CD14-positive monocyte (primary cell): ENCODE measurements around the gene GKN1. TPM values are rescaled to one million over a fixed set of nuclear protein-coding genes. Genes with fewer than 3 reads are reported as not detected.
A peak's percentile ranks its signal among the peaks of the same experiment; 100 is the strongest.

Experiments
- DNase-seq, 3 donors: peaks; one replicate each; pipeline ENCODE4 v3.0.0-alpha.2; 2011 to 2022
- H2AFZ ChIP-seq: 2 replicates; pipeline ENCODE4 v1.6.0; 2012; ENCODE audit warnings: mild to moderate bottlenecking, low read depth, low read length, inconsistent platforms; ENCODE audit not compliant: insufficient read depth, poor library complexity, severe bottlenecking
- H3K27ac ChIP-seq, 2 donors: 1 replicate in 1 of 2; 2 replicates in 1 of 2; pipeline ENCODE4 v1.5.1; 2012 to 2013; ENCODE audit warnings: low read length in 2 of 2, control low read depth in 1 of 2, inconsistent platforms in 1 of 2, low read depth in 1 of 2, mild to moderate bottlenecking in 1 of 2
- H3K27me3 ChIP-seq, 2 donors: one replicate each; pipeline versions ENCODE4 v1.6.0 to v1.6.1; 2011 to 2013; ENCODE audit warnings: low read length in 2 of 2; ENCODE audit not compliant: control insufficient read depth in 2 of 2, insufficient read depth in 2 of 2
- H3K36me3 ChIP-seq, 2 donors: replicated peaks in 1 of 2; 1 replicate in 1 of 2; 2 replicates in 1 of 2; pipeline versions ENCODE4 v1.5.1 to v1.6.1; 2012 to 2013; ENCODE audit warnings: low read length in 2 of 2, control low read depth in 1 of 2, inconsistent platforms in 1 of 2, mild to moderate bottlenecking in 1 of 2; ENCODE audit not compliant: insufficient read depth in 2 of 2, control insufficient read depth in 1 of 2
- H3K4me1 ChIP-seq, 2 donors: 1 replicate in 1 of 2; 2 replicates in 1 of 2; pipeline versions ENCODE4 v1.5.1 to v1.6.1; 2012 to 2013; ENCODE audit warnings: low read length in 2 of 2, control low read depth in 1 of 2, inconsistent platforms in 1 of 2, mild to moderate bottlenecking in 1 of 2, moderate library complexity in 1 of 2; ENCODE audit not compliant: insufficient read depth in 2 of 2, control insufficient read depth in 1 of 2
- H3K4me2 ChIP-seq: replicated peaks from 2 replicates; pipeline ENCODE3; 2012; ENCODE audit warnings: low read length, moderate library complexity, mild to moderate bottlenecking; ENCODE audit not compliant: poor library complexity, severe bottlenecking; ENCODE audit errors: extremely low read depth
- H3K4me3 ChIP-seq, 3 experiments: fragments of 200-600 bp in 1 of 3; sonication (generic) in 1 of 3; replicated peaks in 1 of 3; 1 replicate in 2 of 3; 2 replicates in 1 of 3; pipeline ENCODE4 v1.5.1; 2011 to 2013; ENCODE audit warnings: low read length in 3 of 3, mild to moderate bottlenecking in 3 of 3, control low read depth in 2 of 3, low read depth in 2 of 3, inconsistent platforms in 1 of 3, moderate library complexity in 1 of 3
- H3K79me2 ChIP-seq: 2 replicates; pipeline ENCODE4 v1.6.0; 2012; ENCODE audit warnings: mild to moderate bottlenecking, control low read depth, inconsistent platforms, low read length, moderate library complexity; ENCODE audit not compliant: insufficient read depth
- H3K9ac ChIP-seq: 2 replicates; pipeline ENCODE4 v1.6.0; 2017; ENCODE audit warnings: low read length, mild to moderate bottlenecking; ENCODE audit not compliant: insufficient read depth, poor library complexity, severe bottlenecking
- H3K9me3 ChIP-seq, 2 donors: replicated peaks in 1 of 2; 1 replicate in 1 of 2; 2 replicates in 1 of 2; pipeline versions ENCODE4 v1.5.1 to v1.6.1; 2012 to 2013; ENCODE audit warnings: low read length in 2 of 2, control low read depth in 1 of 2; ENCODE audit not compliant: control insufficient read depth in 1 of 2, insufficient read depth in 1 of 2
- H4K20me1 ChIP-seq: 2 replicates; pipeline ENCODE4 v1.6.0; 2012; ENCODE audit warnings: mild to moderate bottlenecking, low read length, control low read depth, moderate library complexity; ENCODE audit not compliant: insufficient read depth
- H3K27ac Mint-ChIP-seq, 7 donors: one replicate each; pipeline ENCODE4 v1.8.0; 2020; ENCODE audit warnings: mild to moderate bottlenecking in 7 of 7, mixed read lengths in 7 of 7, moderate library complexity in 6 of 7, inconsistent platforms in 2 of 7
- H3K27me3 Mint-ChIP-seq, 3 donors: one replicate each; pipeline ENCODE4 v1.8.0; 2021 to 2022; ENCODE audit warnings: low read depth in 3 of 3, mild to moderate bottlenecking in 3 of 3, mixed read lengths in 3 of 3, moderate library complexity in 3 of 3, inconsistent platforms in 1 of 3
- H3K36me3 Mint-ChIP-seq, 2 donors: one replicate each; pipeline ENCODE4 v1.8.0; 2020; ENCODE audit warnings: mixed read lengths in 2 of 2, inconsistent platforms in 1 of 2, mild to moderate bottlenecking in 1 of 2
- H3K4me1 Mint-ChIP-seq: one replicate; pipeline ENCODE4 v1.8.0; 2020; ENCODE audit warnings: mild to moderate bottlenecking, mixed read lengths
- H3K4me3 Mint-ChIP-seq, 2 donors: one replicate each; pipeline ENCODE4 v1.8.0; 2020; ENCODE audit warnings: mild to moderate bottlenecking in 2 of 2, mixed read lengths in 2 of 2, moderate library complexity in 1 of 2
- H3K9me3 Mint-ChIP-seq, 7 donors: one replicate each; pipeline ENCODE4 v1.8.0; 2020 to 2022; ENCODE audit warnings: mixed read lengths in 7 of 7, mild to moderate bottlenecking in 6 of 7, moderate library complexity in 6 of 7, inconsistent platforms in 2 of 7
- CTCF ChIP-seq: fragments of 200-600 bp; IDR thresholded peaks from one replicate; pipeline ENCODE4 v1.8.0; 2022; ENCODE audit warnings: antibody characterized with exemption, mild to moderate bottlenecking
- WGBS: methylation state at CpG from one replicate; pipeline ENCODE4 v1.1.5; 2013; ENCODE audit warnings: missing lambda C conversion rate; ENCODE audit not compliant: insufficient coverage; 5-methylcytosine and 5-hydroxymethylcytosine counted together
- intact Hi-C, 2 donors: fragments of 100-400 bp; cut with micrococcal nuclease; formaldehyde crosslinking; loops; one replicate each; pipeline versions ENCODE4 v1.15.0 to v1.15.1; 2023
- polyA plus RNA-seq, 3 donors: library from polyadenylated mRNA; depleted of rRNA in 1 of 3; unstranded in 2 of 3; stranded (reverse) in 1 of 3; fragments of 300-500 nt in 2 of 3; fragments of >200 nt in 1 of 3; fragmentation: Illumina TruSeq in 2 of 3; gene quantifications; 1 replicate in 2 of 3; 2 replicates in 1 of 3; pipeline ENCODE4 v1.2.3, GENCODE V29; 2012 to 2021

GKN1 gene
- polyA plus RNA-seq, 3 donors: not detected

GRCh38 chr2:69026026-69026425 lies 51.6 kb downstream of the GKN1 start:
- no peaks in the 10 kb centered on the region for H3K9me3 ChIP-seq
- 20% methylated on average over 1 of the region's 4 CpGs for WGBS
- TF ChIP-seq CTCF: peak; percentile 80
- peak; percentile 49 to 72 (median 61) for DNase-seq
- peaks cover 4 to 17% (median 8%) of the 10 kb centered on the region in 3 donors for H3K27me3 Mint-ChIP-seq
- no peak overlapping the region for H3K27ac Mint-ChIP-seq
- no peak overlapping the region for H3K4me3 Mint-ChIP-seq
- no peak overlapping the region for H3K4me2 ChIP-seq
- no peaks in the 10 kb centered on the region for H3K9me3 Mint-ChIP-seq
- H3K27ac ChIP-seq: no peak overlapping the region
- no peaks in the 10 kb centered on the region for H3K4me1 Mint-ChIP-seq
- intact Hi-C loops: loop anchor here (1.0 to 2.0 kb wide), 2 partner anchors 281 kb away; no protein-coding TSS in a partner anchor
- H3K9ac ChIP-seq: no peak overlapping the region
- H3K79me2 ChIP-seq: no peaks in the 10 kb centered on the region
- no peaks in the 10 kb centered on the region for H3K4me1 ChIP-seq
- H3K4me3 ChIP-seq: no peak overlapping the region
- peaks cover 11 to 14% of the 10 kb centered on the region in 2 donors for H3K27me3 ChIP-seq
- H2AFZ ChIP-seq: no peak overlapping the region
- H3K36me3 ChIP-seq: no peaks in the 10 kb centered on the region
- H4K20me1 ChIP-seq: no peaks in the 10 kb centered on the region
- H3K36me3 Mint-ChIP-seq: no peaks in the 10 kb centered on the region

- Histone ChIP-seq H3K4me1 (no peaks in the 10 kb centered on the region), H3K36me3 (no peaks in the 10 kb centered on the region), H3K9ac (no peak overlapping the region), H3K27ac (no peak overlapping the region), H4K20me1 (no peaks in the 10 kb centered on the region), H2AFZ (no peak overlapping the region), H3K4me2 (no peak overlapping the region), H3K79me2 (no peaks in the 10 kb centered on the region), H3K4me3 (no peak overlapping the region), H3K27me3 (peaks cover 11 to 12% of the 10 kb centered on the region in 2 donors), H3K9me3 (no peaks in the 10 kb centered on the region)
- intact Hi-C loops: loop anchor here (1.0 to 2.0 kb wide), 2 partner anchors 280 kb away; no protein-coding TSS in a partner anchor
- Mint-ChIP-seq H3K27me3 (peaks cover 2 to 12% (median 8%) of the 10 kb centered on the region in 3 donors), H3K4me1 (no peaks in the 10 kb centered on the region), H3K27ac (no peak overlapping the region), H3K9me3 (no peaks in the 10 kb centered on the region), H3K4me3 (no peak overlapping the region), H3K36me3 (no peaks in the 10 kb centered on the region)
- TF ChIP-seq CTCF: no peak
- no peak for DNase-seq
- WGBS: 100% methylated on average over 7 of the region's 13 CpGs
Measured at GRCh38 chr2:69026691-69027459, 52.4 kb downstream of the GKN1 start.

Other genes starting within 250 kb of the GKN1 start
- gene ARHGAP25, start 239.8 kb upstream of the GKN1 start, polyA plus RNA-seq: 10 to 100 TPM; 20.8 to 56.8 (median 36.3) TPM
- gene BMP10, start 103.2 kb upstream of the GKN1 start, polyA plus RNA-seq: not detected
- gene GKN2, start 21.7 kb upstream of the GKN1 start, polyA plus RNA-seq: not detected
- not detected for gene ANTXR1, start 38.5 kb downstream of the GKN1 start, polyA plus RNA-seq